Renal pelvis (tissue), 4 donors: ENCODE data around the gene VPS8. TPM values are rescaled to one million over a fixed set of nuclear protein-coding genes. Genes with fewer than 3 reads are reported as not detected.

Experiments used
- DNase-seq: peaks from one replicate; pipeline ENCODE4 v3.0.0-alpha.2; 2013
- polyA plus RNA-seq, 3 donors: library from polyadenylated mRNA; unstranded; fragments of 120-200 nt; gene quantifications; one replicate each; pipeline ENCODE4 v1.2.1, GENCODE V29; 2013; ENCODE audit not compliant: insufficient read length in 3 of 3

VPS8 gene
- polyA plus RNA-seq, 3 donors = 36.2 to 52.4 (median 48.2) TPM

- DNase-seq = no peak
Measured at GRCh38 chr3:184778426-184779332, 33.3 kb upstream of the VPS8 start.

- DNase-seq = no peak
Measured at GRCh38 chr3:184780981-184781515, 30.9 kb upstream of the VPS8 start.

GRCh38 chr3:184781801-184782200 lies 30.2 kb upstream of the VPS8 start:
- no peak for DNase-seq

GRCh38 chr3:184783319-184783718 lies 28.6 kb upstream of the VPS8 start:
- no peak for DNase-seq

- DNase-seq = no peak
Measured at GRCh38 chr3:184784731-184785500, 27.1 kb upstream of the VPS8 start.

GRCh38 chr3:184785890-184786279 lies 26.1 kb upstream of the VPS8 start:
- DNase-seq = no peak

GRCh38 chr3:184786280-184786941 lies 25.6 kb upstream of the VPS8 start:
- no peak for DNase-seq

GRCh38 chr3:184788751-184789150 lies 23.2 kb upstream of the VPS8 start:
- DNase-seq = no peak

GRCh38 chr3:184789314-184789998 lies 22.5 kb upstream of the VPS8 start:
- DNase-seq = no peak

- no peak for DNase-seq
Measured at GRCh38 chr3:184791171-184791570, 20.8 kb upstream of the VPS8 start.

GRCh38 chr3:184795522-184796190 lies 16.3 kb upstream of the VPS8 start:
- DNase-seq = no peak

- DNase-seq = no peak
Measured at GRCh38 chr3:184796551-184796950, 15.4 kb upstream of the VPS8 start.

- DNase-seq = no peak
Measured at GRCh38 chr3:184796954-184797353, 15.0 kb upstream of the VPS8 start.

GRCh38 chr3:184798120-184798519 lies 13.8 kb upstream of the VPS8 start:
- DNase-seq = no peak

- DNase-seq = no peak
Measured at GRCh38 chr3:184800349-184800930, 11.5 kb upstream of the VPS8 start.

- DNase-seq = no peak
Measured at GRCh38 chr3:184801241-184801785, 10.7 kb upstream of the VPS8 start.

- no peak for DNase-seq
Measured at GRCh38 chr3:184802150-184802549, 9.8 kb upstream of the VPS8 start.

- no peak for DNase-seq
Measured at GRCh38 chr3:184804801-184805200, 7.2 kb upstream of the VPS8 start.

GRCh38 chr3:184805351-184806038 lies 6.5 kb upstream of the VPS8 start:
- no peak for DNase-seq
